IMR-90 (cell line): ENCODE results near the gene ABHD10.

Source experiments
- CEBPB ChIP-seq: IDR thresholded peaks from 2 replicates; pipeline ENCODE4 v1.6.1; 2012; ENCODE audit warnings: low read depth, low read length, improper control_type of control experiment
- POLR2A ChIP-seq: IDR thresholded peaks from 2 replicates; pipeline ENCODE4 v1.6.1; 2012; ENCODE audit warnings: mild to moderate bottlenecking, low read depth, low read length
- RCOR1 ChIP-seq: IDR thresholded peaks from 2 replicates; pipeline ENCODE4 v1.6.1; 2012; ENCODE audit warnings: mild to moderate bottlenecking, low read length, improper control_type of control experiment; ENCODE audit not compliant: insufficient replicate concordance
- RFX5 ChIP-seq: IDR thresholded peaks from 2 replicates; pipeline ENCODE4 v1.8.0; 2012; ENCODE audit warnings: low read depth, mild to moderate bottlenecking, low read length, moderate library complexity
- SMC3 ChIP-seq: fragments of 150-350 bp; IDR thresholded peaks from 2 replicates; pipeline ENCODE4 v1.6.1; 2016; ENCODE audit warnings: low read depth, mild to moderate bottlenecking, antibody characterized with exemption, low read length, moderate library complexity

DNA sequence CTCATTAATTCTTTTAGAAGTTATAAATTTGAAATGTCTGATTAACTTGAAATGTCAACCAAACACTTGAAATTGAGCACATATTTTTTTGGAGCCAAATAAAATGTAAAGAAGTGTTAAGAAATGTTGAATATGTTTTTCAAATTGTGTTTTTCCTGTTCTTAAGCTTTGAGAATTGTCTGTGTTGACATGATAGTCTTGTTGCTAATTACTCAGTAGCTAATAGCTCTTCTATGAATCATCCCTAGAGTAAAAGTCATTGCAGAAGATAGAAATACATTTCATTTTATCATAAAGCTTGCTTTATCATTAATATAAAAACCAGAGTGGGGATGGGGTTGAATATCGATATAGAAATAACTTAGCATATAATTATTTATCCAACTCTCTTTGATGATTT is 41.9 kb upstream of the ABHD10 start:
- no peak for TF ChIP-seq RCOR1
- TF ChIP-seq SMC3 = no peak
- TF ChIP-seq RFX5 = no peak
- TF ChIP-seq CEBPB = no peak
- no peak for TF ChIP-seq POLR2A
